ENCODE measurements around the gene ZNF740. TPM values are rescaled to one million over a fixed set of nuclear protein-coding genes. Genes with fewer than 3 reads are reported as not detected.

The ZNF740 gene
- total RNA-seq, 1 experiment from 2014 or later, result 49.7 TPM

GRCh38 chr12:53235164-53235563 lies 54.6 kb downstream of the ZNF740 start:
- H2AFZ ChIP-seq (ENCODE audit: low read depth, low read length, poor library complexity, severe bottlenecking), result no peak overlapping the region
- intact Hi-C loops (cut with micrococcal nuclease), result no loop called here
- ChIA-PET POLR2A (no interaction called here), CTCF (interaction anchor here (1.4 kb wide), 1 partner anchor 21 kb away, joined by 5 read pairs; no protein-coding TSS in a partner anchor), RAD21 (ENCODE audit: low non-redundant PET in 1 of 2, low total read pairs in 2 of 2, uncharacterized antibody in 2 of 2, unreplicated experiment in 2 of 2) (no interaction called here)
- H3K27ac ChIP-seq (ENCODE audit: low read depth, low read length), result no peak overlapping the region
- no peaks in the 10 kb centered on the region for H3K9me3 ChIP-seq (ENCODE audit: control insufficient read depth in 1 of 2, insufficient read depth in 1 of 2, low read depth in 1 of 2, low read length in 2 of 2)
- no peaks in the 10 kb centered on the region for H3K27me3 ChIP-seq (ENCODE audit: insufficient read depth, low read length)
- ATAC-seq (no peak), DNase-seq (ENCODE audit: low read depth, low spot score) (no peak)
- H3K4me2 ChIP-seq (ENCODE audit: low read length), result no peak overlapping the region
- no peak overlapping the region for H3K9ac ChIP-seq (ENCODE audit: low read length)
- no TSS peak for BruUV-seq (replicated peaks)
- no peaks in the 10 kb centered on the region for H4K20me1 ChIP-seq (ENCODE audit: insufficient read depth)
- H3K9me2 ChIP-seq (ENCODE audit: insufficient read depth), result no peaks in the 10 kb centered on the region
- no peaks in the 10 kb centered on the region for H3K36me3 ChIP-seq (ENCODE audit: control insufficient read depth in 1 of 2, insufficient read depth in 2 of 2, low read length in 2 of 2)
- no peaks in the 10 kb centered on the region; the same call in 1 of the 2 replicates for H3K79me2 ChIP-seq (ENCODE audit: insufficient read depth, low read length)
- peaks cover 40 to 61% of the 10 kb centered on the region in 2 experiments for H3K4me1 ChIP-seq (ENCODE audit: control insufficient read depth in 1 of 2, insufficient read depth in 2 of 2, low read length in 2 of 2)
- H3K4me3 ChIP-seq (replicated peaks in 1 of 2; ENCODE audit: low read depth in 1 of 2, low read length in 2 of 2), result no peak overlapping the region
- TF ChIP-seq JUND (IDR thresholded peaks at IDR 0.05) (no peak), POLR2A (IDR thresholded peaks at IDR 0.05; ENCODE audit: borderline replicate concordance, extremely low read depth, insufficient read depth, insufficient read length) (no peak), CTCF (IDR thresholded peaks at IDR 0.05 in 2 of 3, conservative IDR thresholded peaks at IDR 0.05 in 1 of 3; ENCODE audit: borderline replicate concordance in 1 of 3, insufficient read depth in 1 of 3, low read depth in 2 of 3, low read length in 2 of 3) (no peak), SP1 (IDR thresholded peaks at IDR 0.05; ENCODE audit: low read depth) (no peak), POLR2AphosphoS5 (IDR thresholded peaks at IDR 0.05; ENCODE audit: low read depth, low read length) (no peak), CEBPB (IDR thresholded peaks at IDR 0.05; ENCODE audit: low read depth) (no peak), SRF (IDR thresholded peaks at IDR 0.05; ENCODE audit: low read depth) (no peak), ATF3 (IDR thresholded peaks at IDR 0.05) (no peak), EZH2 (IDR thresholded peaks at IDR 0.05) (no peak), FOSL1 (IDR thresholded peaks at IDR 0.05; ENCODE audit: low read depth) (no peak), ZFX (IDR thresholded peaks at IDR 0.05) (no peak), TCF7L2 (IDR thresholded peaks at IDR 0.05; ENCODE audit: borderline replicate concordance, extremely low read depth, insufficient read depth, insufficient read length) (no peak), EGR1 (IDR thresholded peaks at IDR 0.05; ENCODE audit: low read depth) (no peak), RAD21 (IDR thresholded peaks at IDR 0.05; ENCODE audit: low read depth) (no peak), ELF1 (IDR thresholded peaks at IDR 0.05; ENCODE audit: borderline replicate concordance, low read depth) (no peak)
